HG03432 (cell line): ENCODE measurements around the gene NABP1.

Experiments used
- ATAC-seq: cut with Tn5 transposase; IDR thresholded peaks from one replicate; pipeline ENCODE4 v1.9.1; 2021; ENCODE audit warnings: mild to moderate bottlenecking, moderate library complexity; ENCODE audit not compliant: unreplicated experiment

Gene NABP1

DNA sequence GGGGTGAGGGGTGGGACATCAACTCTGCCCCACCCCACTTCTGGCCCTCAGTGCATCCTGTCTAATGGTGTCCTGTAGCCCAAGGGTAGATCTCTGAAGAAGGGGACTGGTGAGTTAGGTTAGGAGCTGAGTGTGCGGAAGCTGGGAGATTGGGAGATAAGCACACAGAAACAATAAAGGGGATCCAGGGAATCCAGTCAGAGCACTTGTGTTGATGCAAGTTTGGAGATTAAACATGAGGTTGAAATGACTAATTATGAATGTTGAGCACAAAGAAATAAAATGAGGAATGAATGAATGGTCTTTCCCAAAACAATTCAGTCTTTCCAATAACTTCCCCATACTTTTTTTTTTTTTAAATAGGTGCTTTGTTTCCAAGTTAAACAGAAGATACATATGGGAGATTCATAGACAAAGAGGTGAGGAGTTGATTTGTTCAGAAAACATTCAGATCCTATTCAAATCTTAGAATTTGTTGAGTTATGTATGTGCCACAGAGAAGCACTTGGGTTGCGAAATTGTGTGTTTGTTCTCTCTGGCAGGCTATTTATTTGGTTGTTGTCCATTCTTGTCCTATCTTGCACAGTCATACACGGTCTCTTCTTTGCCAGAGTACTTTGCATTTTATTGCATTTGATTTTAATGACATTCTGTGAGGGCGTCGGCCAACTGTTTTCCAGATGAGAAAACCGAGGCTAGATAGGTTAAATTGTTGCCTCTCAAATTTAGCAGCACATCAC lies 31.6 kb upstream of the NABP1 start:
- no peak for ATAC-seq

DNA sequence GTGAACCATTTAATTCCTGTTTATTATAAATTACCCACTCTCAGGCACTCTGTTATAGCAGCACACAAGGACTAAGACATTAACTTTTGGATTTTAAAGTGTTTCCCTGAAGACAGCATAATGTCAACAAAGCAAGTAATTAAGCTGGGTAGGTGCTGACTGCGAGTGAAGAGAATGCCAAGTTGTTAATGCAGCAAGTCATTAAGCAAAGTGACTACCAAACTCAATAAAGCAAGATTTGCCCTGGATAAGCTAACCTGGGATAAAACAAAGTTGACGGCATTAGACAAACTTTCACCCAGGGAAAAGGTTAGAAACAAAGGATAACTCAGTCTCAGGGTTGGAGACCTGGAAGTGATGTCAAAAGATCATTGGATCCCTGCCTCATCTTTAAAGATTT lies 28.4 kb upstream of the NABP1 start:
- no peak for ATAC-seq

DNA sequence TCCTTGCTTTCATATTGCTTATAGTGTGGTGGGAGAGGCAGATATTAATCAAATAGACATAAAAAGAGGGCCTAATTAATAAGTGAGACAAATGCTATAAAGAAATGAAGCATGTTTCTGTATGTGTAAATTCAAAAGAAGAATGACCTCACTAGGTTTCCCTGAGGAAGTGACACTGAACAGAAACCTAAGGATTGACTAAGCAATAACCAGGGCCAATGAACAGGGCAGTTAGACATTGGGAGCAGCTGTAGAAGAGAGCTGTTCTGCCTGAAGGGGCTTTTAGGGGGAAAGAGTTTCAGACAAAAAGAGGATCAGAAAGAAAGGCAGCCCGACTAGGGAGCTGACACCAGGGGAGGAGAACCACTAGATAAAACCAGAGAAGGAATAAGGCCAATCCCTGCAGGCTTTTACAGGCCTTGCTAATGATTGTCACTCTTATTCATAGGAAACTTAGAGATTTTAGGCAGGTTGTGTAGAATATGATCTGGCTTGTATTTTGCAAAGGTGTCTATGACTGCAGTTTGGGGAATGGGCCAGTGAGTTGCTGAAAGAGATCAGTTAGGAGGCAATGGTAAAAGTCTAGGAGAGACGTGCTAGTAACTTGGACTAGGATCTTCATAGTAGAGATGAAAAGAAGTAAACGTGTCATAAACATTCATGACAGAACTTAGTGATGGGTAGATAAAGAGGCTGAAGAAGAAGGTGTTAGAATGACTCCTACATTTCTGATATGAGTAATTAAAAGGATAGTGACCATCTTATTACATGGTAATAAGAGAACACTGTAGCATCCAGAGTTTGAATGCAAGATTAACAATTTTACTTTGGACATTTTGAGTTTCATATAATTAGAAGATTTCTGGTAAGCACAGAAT lies 26.8 kb upstream of the NABP1 start:
- peak; percentile 99 for ATAC-seq

DNA sequence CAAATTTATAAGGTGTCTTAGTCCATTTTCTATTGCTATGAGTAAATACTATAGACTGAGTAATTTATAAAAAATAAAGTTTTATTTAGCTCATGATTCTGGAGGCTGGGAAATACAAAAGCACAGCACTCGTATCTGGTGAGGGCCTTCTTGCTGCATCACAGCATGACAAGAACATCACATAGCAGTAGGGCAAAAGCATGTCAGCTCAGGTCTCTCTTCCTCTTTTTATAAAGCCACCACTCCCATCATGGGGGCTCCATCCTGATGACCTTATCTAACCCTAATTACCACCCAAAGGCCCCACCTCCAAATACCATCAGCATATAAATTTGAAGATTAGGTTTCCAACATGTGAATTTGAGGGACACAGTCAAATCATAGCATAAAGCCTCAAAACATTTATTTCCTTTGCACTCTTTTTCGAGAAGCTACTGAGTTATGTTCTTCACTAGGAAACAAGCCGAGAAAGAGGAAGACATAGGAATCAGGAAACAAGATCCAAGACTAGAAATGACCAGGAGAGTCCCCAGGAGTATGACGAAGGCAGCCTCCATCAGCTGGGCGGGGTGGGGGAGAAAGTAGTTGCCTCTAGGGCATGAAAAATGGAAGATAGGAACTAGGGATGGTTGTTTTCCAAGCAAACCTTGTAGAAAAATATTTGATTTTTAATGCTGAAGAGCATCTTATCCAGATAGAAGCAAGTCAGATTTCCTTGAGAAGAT lies 24.1 kb upstream of the NABP1 start:
- ATAC-seq = no peak

DNA sequence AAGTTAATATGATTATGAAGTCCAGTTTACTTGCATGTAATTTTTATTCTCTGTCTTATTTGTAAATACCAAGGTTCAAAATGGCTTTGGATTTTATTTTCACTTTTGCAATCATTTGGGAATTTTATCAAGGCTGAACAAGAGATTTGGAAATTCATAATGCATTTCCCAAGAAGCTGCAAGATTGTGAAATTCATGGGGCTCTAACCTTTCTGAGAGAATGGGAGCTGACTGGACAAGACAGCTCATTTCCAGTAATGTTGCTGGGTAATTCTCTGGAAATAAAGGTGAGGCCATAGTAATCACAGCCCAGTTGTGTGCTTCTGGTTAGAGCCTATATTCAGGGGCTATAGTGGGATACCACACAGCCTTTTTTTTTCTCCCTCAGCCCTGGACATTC lies 21.5 kb upstream of the NABP1 start:
- no peak for ATAC-seq

DNA sequence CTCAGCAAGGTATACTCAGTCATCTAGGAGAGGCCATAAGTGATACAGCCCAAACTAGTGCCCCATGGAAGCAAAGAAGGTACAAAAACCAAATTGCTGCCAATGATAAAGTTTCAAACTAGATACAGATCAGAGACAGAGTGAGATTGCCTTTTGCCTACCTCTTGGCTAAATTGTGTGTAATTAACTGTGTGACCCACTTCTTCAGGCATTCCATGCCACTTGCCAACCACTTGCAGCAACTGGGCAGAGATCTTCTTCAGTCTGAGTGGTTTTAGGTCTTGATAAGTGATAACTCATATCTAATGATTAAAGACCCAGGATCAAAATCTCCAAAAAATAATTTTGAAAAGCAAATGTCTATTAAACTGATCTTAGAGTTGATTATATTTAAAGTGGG lies 21.1 kb upstream of the NABP1 start:
- no peak for ATAC-seq

DNA sequence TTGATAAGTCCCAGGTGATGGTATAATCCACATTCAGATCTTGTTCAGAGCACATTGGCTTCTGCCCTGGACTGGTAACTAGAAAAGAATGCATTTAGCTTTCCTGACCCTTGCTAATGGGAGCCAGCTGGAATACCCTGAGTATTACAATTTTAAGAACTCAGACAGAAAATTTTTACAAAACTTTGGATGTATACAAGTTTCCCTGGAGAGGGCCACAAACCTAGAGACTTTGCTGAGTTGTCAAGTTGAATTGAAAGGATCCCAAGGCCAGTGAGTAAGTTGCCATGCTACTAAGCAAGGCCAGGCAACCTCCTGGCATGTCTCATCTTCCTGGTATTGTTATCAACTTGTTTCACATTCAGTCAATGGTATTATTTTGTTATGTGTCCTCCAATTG lies 20.0 kb upstream of the NABP1 start:
- no peak for ATAC-seq

DNA sequence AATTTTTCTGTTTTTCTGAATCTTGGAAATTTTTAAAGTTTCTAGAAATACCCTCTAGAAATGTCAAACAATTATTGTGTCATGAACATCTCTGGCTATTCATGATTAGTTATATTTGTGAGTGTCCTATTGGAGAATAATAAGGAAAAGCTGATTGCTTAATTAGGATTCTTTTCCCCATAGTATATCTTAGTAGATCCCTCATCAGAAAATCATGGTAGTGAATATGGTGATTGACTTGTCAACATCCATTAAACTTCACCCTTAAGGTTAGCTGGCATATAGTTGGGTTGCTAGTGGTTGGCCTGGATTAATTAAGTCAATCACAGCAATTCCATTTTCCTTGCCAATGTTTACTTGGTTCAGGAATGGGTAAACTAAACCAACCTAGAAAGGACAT lies 18.7 kb upstream of the NABP1 start:
- ATAC-seq = no peak

DNA sequence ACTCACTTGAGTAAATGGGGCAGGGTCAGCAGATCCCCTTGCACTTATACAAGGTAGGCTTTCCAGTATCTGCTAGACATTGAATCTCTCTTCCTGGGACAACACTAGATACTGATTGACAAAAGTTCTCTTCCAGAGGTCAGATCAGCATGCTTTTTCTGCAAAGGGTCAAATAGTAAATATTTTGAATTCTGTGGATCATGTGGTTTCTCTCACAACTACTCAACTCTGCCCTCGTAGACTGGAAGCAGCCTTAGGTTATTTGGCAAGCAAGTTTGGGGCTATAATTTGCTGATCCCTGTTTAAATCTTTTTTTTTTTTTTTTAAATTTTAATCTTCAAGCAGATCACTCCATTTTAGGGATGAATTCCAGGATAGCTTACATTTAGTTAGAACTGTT lies 17.4 kb upstream of the NABP1 start:
- ATAC-seq = no peak

DNA sequence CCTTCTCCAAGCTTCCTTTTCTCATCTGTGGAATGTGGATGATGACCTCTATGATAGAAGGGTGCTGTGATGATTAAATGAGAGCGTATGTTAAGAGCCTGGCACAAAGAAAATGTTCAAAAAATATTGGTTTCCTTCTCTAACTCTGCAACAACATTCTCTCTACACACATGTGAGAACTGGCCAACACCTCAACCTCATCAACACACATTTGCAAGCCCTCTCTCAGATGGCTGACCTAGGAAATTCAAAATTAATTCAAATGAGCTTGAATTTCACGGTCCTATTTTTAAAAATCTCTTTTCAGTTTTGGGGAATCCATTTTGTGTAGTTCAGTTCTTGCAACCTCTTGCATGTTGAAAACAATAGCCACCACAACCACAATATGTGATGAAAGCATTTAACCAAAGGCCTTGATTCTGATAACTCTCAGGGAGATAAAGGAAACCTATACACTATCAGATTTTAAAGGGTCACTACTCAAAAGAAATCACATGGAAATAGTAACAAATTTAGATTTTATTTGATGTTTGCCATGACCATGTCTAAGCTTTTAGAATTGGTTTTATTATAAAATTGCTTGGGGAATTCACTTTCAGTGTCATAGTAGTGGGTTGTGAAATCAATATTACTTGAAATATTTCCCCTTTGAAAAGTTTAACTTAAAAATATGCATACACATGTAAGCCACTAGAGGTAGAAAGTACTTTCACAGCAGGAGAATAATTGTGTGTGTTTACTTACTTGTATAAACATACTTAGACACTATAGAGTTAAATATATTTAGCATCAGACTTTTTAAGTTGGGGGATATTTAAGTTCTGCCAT lies 16.6 kb upstream of the NABP1 start:
- ATAC-seq = peak; percentile 39

DNA sequence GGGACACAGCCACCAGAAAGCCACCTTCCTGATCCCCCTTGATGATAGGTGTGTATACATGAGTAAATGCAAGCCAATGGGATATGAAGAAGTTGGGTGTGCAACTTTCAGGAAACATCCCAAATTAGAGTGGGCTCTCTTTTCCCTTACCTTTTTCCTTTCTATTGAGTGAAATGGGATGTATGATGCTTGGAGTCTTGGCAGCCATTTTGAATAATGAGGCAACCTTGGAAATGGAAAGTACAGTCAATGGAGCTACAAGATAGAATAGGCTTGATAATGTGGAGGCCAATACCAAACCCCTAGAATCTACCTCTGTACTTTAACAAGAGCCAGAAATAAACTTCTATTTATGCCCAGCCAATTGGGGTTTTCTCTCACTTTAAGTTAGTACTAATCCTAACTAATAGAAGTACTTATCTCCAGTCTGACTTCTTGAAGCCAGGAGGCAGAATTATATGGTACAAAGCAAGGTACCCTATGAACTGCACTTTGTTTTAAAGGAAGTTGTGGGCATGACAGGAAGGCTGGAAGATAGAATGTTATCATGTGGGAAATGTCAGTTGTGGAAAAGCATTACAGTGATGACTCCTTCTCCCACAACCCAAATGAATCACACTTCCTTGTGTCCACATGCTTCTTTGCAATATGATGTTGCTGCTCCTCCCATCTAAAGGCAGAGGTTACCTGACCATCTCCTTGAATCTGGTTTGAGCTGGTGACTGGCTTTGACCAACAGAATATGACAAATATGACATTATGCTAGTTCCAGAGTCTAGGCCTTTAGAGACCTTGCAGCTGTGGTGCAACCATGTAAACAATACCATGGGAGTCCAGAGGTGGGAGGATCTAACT lies 12.9 kb upstream of the NABP1 start:
- no peak for ATAC-seq

DNA sequence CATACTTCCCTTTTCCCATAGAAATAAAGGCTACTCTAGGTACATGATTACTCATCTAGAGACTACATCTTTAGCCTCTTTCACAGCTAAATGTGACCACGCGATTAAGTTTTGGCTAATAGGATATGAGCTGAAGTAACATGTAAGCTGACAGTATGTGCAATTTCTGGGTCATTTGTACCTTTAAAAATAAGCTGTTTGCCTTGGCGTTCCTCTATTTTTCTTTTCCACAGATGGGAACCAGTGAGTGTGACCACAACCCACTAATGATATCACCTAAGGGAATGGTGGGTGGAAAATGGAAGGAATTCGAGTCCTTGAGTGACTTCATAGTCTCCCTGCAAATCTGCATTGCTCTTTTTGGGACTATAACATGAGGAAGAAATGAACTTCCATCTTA lies 11.7 kb upstream of the NABP1 start:
- ATAC-seq = no peak

DNA sequence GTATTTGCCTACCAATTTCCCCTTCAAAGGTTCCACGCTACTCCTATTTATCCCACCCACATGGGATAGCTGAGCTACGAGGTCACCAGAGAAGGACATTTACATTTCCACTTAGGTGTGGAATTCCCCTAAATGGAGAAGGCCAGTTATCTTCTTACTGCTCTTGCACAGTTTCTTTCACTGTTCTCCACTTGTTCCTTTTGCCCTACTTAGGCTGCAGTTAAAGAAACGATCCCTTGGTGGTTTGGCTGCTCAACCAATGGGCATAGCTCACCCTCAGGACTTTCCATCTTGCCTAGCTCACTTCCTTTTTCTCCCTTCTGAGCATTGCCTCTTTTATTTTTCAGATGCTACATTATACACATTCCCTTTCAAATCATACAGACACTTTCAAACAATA lies 11.2 kb upstream of the NABP1 start:
- peak; percentile 80 for ATAC-seq

DNA sequence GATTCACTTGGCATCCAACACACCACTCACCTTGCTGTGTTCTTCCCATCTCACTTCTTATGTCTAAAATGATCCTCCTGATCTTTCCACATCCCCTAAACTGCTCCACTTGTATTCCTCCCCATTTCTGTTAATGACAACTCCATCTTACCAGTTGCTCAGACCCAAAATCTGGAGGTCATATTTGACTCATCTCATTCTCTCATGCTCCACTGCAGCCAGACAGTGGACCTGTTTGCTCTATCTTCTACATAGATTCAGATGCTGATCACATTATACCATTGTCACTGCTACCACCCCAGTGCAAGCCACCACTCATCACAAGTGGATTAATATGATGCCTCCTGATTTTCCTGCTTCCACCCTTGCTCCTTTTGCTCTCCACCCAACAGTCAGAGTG lies 7.9 kb upstream of the NABP1 start:
- ATAC-seq = peak; percentile 70

DNA sequence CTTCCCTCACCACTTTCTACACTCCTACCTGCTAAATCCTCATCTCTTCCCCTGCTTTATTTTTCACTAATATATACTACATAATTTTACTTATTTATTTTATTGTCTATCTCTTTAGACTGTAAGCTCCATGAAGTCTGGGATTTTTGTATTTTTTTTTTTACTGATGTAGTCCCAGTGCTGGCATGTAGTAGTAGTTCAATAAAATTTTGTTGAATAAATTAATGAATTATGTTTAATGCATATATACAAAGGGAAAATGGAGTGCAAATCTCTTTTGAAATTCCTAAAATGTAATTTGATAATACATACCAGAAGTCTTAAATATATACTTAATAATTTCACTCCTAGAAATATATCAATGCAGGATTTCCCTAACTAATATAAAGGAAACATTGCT lies 7.1 kb upstream of the NABP1 start:
- ATAC-seq = no peak

DNA sequence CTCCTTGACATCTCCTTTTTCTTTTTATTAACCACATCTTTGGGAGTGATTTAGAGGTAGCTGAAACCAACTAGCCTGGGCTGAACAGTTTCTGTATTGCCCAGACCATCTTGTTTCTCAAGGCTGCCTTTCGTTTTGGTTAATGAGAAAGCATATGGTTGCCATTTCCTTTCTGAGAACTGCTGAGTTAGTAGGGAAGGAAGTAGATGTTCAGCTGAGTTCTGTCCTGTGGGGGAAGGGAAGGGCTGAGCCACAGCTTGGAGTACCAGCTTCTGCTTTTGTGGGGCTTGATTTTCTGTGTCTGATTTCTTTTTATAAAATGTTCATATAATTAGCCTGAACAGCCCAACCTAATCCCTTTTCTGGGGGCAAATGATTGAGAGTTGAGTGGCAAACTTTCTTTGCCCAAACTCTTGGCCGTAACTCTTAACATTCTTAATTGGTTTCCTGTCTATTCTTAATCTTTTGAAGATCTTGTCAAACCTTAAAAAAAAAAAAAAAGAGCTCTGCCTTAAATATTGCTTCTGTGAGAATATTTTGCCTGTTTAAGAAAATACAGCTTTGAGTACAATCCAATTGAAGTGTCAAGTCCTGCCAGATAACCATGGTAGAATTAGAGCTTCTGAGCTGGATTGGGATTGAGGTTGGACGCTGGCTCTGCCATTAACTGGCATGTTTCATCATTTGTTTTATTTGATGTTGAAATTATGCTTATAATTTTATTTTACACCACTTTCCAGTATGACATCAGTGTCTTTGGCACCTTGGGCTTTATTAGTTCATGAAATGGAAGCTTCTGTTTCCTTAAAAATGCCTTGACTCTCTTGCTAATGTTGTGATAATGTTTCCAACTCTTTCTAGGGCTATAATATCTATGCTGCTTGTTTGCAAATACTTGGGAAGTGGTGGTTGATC lies 1.9 kb upstream of the NABP1 start:
- ATAC-seq = peak; percentile 57

DNA sequence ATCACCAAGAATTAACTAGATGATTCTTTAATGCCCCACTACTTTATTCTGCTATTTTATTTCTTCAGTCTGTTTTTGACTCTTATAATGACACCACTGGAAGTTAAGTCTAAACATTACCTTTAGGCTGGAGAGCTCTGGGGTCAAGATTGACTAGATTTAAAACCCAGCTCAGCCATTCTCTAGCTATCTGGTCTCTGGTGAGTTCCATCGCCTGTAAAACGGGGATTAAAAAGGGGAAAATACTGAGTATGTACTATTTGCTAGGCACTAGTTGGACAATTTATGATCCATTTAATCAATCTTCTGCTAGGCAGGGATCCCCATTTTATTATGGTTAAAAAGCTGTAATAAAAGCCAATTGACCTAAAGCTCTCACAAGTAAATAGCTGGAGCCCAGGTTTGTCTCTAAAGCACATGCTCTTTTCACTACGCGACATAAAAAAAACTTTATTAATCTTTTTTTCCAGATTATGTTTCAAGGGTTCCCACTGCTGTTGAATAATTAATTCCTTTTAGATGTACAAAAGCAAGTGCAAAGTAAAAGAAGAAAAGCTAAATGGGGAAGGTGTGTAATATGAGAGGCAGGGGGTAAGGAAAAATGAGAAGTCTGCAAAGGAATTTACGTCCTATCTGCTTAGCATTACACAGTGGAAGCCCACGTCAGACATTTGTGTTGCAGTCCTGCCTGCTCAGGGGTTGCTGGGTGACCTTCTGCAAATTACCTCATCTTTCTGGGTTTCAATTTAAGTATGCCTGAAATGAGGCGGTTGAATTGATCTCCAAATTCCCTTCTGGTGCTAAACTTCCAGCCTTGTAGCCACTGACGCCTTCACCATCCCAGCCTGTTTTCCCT lies 918 bp upstream of the NABP1 start:
- peak; percentile 34 for ATAC-seq
